DOHH2 (cell line): Measurements from ENCODE around the gene NME3.

Source experiments
- H3F3A ChIP-seq: fragments of 200-600 bp; sonication (generic), shearing (Covaris generic); 2 replicates; pipeline ENCODE4 v1.6.0; 2016; ENCODE audit warnings: antibody characterized with exemption, mild to moderate bottlenecking; ENCODE audit not compliant: control insufficient read depth, insufficient read depth
- H3K27ac ChIP-seq: fragments of 200-600 bp; sonication (generic); 2 replicates; pipeline ENCODE4 v1.5.1; 2014; ENCODE audit warnings: low read depth, mild to moderate bottlenecking, low read length, moderate library complexity
- H3K27me3 ChIP-seq: fragments of 200-600 bp; sonication (generic); 2 replicates; pipeline ENCODE4 v1.6.1; 2014; ENCODE audit warnings: mild to moderate bottlenecking, low read length, mixed read lengths; ENCODE audit not compliant: control insufficient read depth
- H3K36me3 ChIP-seq: fragments of 200-600 bp; sonication (generic); 2 replicates; pipeline ENCODE4 v1.6.1; 2014; ENCODE audit warnings: mild to moderate bottlenecking, low read length, moderate library complexity, mixed read lengths; ENCODE audit not compliant: control insufficient read depth
- H3K4me1 ChIP-seq: fragments of 200-600 bp; sonication (generic); 2 replicates; pipeline ENCODE4 v1.6.1; 2014; ENCODE audit warnings: mild to moderate bottlenecking, low read length, mixed read lengths; ENCODE audit not compliant: control insufficient read depth
- H3K4me2 ChIP-seq: fragments of 200-600 bp; sonication (generic); 2 replicates; pipeline ENCODE4 v1.6.0; 2014; ENCODE audit warnings: mild to moderate bottlenecking, low read length, moderate library complexity
- H3K4me3 ChIP-seq: fragments of 200-600 bp; sonication (generic); 2 replicates; pipeline ENCODE4 v1.5.1; 2014; ENCODE audit warnings: mild to moderate bottlenecking, low read length, mixed read lengths
- H3K79me2 ChIP-seq: fragments of 200-600 bp; sonication (generic); 2 replicates; pipeline ENCODE4 v1.6.1; 2014; ENCODE audit warnings: mild to moderate bottlenecking, low read length, mixed read lengths; ENCODE audit not compliant: control insufficient read depth
- H3K9me2 ChIP-seq: fragments of 200-600 bp; sonication (generic); replicated peaks from 2 replicates; pipeline ENCODE4 v1.6.1; 2014; ENCODE audit warnings: mild to moderate bottlenecking, low read length, mixed read lengths; ENCODE audit not compliant: control insufficient read depth
- H3K9me3 ChIP-seq: fragments of 200-600 bp; sonication (generic); 2 replicates; pipeline ENCODE4 v1.6.1; 2014; ENCODE audit warnings: antibody characterized with exemption, low read length, mixed read lengths; ENCODE audit not compliant: control insufficient read depth, insufficient read depth
- H4K20me1 ChIP-seq: fragments of 200-600 bp; sonication (generic); 2 replicates; pipeline ENCODE4 v1.6.0; 2014; ENCODE audit warnings: low read depth, mild to moderate bottlenecking, antibody characterized with exemption, low read length, moderate library complexity; ENCODE audit not compliant: control insufficient read depth, insufficient read depth
- CTCF ChIP-seq: fragments of 200-600 bp; sonication (generic); IDR thresholded peaks from one replicate; pipeline ENCODE4 v1.5.1; 2014; ENCODE audit warnings: antibody characterized with exemption, mild to moderate bottlenecking, low read depth, low read length; ENCODE audit not compliant: poor library complexity, severe bottlenecking
- EZH2phosphoT487 ChIP-seq: fragments of 200-600 bp; sonication (generic); IDR thresholded peaks from 2 replicates; pipeline ENCODE4 v1.6.1; 2017; ENCODE audit warnings: borderline replicate concordance, mild to moderate bottlenecking, antibody characterized with exemption, low read length, moderate library complexity, mixed read lengths

NME3 gene

DNA sequence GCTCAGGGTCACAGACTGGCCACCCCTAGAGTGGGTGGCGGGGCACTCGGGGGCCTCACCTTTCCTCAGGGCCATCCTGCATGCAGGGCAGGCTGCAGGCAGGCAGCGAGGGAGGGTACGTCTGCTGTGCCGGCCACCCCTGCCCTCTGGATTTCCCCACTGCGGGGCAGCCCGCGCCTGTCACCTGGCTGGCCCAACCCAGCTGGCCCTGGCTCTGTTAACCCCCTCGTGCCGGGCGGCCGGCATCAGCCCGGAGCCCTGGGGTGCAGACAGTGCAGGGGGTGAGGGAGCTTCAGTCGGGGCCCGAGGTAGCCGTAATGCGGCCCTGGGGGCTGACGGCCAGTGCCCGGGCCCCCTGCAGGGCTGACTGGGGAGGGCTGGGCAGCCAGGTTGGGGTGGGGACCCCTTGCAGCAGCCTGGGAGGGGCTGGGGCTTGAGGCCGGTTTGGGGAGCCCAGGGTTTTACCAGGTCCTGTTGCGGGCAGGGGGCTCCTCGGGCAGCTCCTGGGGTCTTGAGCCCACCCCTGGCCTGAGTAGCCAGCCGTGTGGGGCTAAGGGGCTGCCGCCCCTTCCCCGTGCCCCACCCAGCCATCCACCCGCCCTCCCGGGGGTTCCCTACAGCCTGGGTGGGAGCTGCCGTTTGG lies 22.4 kb upstream of the NME3 start, which contains the start of gene IGFALS:
Gene IGFALS, minus strand, starts transcription at position 128 of the 643 bp plus-strand sequence. Its CDS starts 53 bp downstream, at position 75.
- Histone ChIP-seq H3F3A (no peaks in the 10 kb centered on the region), H3K27ac (no peak within 1 kb of the TSS), H3K79me2 (no peaks in the 10 kb centered on the region), H3K36me3 (peaks cover 4% of the 10 kb centered on the region; the same call in 1 of the 2 replicates), H4K20me1 (no peaks in the 10 kb centered on the region), H3K4me1 (no peaks in the 10 kb centered on the region), H3K27me3 (no peaks in the 10 kb centered on the region), H3K4me2 (no peak within 1 kb of the TSS), H3K4me3 (no peak within 1 kb of the TSS), H3K9me3 (peaks cover 5% of the 10 kb centered on the region; the same call in 1 of the 2 replicates), H3K9me2 (no peaks in the 10 kb centered on the region)
- TF ChIP-seq CTCF: no peak
- TF ChIP-seq EZH2phosphoT487: no peak

DNA sequence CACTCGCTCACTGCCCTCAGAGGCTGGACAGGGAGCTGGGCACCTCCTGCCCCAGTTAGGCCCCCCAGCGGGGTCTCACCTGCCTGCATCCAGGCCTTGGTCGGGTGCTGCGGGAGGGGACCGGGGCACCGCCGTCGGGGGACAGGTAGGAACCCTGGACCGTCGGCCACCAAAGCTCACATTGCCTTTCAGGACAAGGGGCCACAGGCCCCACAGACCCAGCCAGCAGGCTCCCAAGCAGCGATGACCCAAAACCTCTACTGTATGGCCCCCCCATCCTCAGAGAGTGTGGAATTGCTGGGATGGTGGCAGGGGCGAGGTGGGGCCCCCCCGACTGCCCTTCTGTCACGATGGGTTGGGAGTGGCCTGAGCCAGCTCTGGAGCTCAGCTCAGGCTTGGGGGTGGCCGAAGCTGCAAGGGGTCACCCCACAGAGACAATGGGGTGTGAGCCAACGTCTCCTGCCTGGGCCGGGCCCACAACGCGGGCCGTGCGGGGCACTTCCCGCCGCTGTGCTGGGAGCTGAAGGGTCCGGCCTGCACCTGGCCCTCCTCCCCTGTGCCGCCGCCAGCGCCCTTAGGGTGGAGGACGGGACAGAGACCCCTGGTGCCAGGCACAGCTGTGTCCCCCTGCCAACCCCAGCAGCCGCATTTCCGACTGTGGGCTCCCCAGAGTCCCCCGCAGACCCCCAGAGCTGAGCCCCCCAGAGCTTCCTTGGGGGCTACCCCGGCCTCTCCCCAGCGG lies 21.7 kb upstream of the NME3 start:
- Histone ChIP-seq H3K4me3 (no peak overlapping the region), H3K4me2 (no peak overlapping the region), H3K36me3 (peaks cover 7% of the 10 kb centered on the region; the same call in 1 of the 2 replicates), H3K79me2 (no peaks in the 10 kb centered on the region), H4K20me1 (no peaks in the 10 kb centered on the region), H3K9me2 (no peaks in the 10 kb centered on the region), H3K4me1 (no peaks in the 10 kb centered on the region), H3K27ac (no peak overlapping the region), H3K9me3 (peaks cover 2% of the 10 kb centered on the region; the same call in 1 of the 2 replicates), H3K27me3 (no peaks in the 10 kb centered on the region), H3F3A (no peaks in the 10 kb centered on the region)
- no peak for TF ChIP-seq EZH2phosphoT487
- no peak for TF ChIP-seq CTCF

DNA sequence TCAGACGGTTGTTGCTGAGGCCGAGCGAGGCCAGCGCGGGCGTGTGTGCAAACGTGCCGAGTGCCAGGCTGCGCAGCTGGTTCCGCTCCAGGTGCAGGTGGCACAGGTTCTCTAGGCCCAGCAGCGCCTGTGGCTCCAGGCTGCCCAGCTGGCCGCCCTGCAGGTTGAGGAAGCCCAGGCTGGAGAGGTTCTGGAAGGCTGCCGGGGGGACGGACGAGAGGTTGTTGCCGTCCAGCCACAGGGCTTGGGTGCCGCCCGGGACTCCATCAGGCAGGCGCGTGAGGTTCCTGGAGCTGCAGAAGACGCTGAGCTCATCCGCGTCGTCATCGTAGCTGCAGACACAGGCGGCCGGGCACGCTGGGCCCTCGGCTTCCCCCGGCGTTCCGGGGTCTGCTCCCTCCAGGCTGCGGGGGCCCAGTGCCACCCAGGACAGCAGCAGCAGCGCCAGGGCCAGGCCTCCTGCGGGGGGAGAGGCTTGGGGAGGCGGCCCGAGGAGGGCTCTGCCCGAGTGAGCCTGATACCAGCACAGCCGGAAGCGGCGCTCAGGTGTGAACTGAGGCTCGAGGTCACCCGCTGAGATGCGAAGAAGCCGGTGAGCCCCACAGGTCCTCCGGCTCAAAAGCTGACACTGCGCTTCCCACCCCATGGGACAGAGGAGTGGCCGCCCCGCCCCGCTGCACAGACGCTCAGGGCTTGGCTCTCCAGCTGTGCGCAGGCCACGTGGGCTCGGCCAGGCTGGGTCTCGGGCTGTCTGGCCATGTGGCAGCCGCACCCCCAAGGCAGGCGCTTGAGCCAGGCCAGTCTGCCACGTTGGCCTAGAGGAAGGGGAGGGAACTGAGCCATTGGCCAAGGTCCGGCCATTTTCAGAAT lies 20.8 kb upstream of the NME3 start:
- H3K4me1 ChIP-seq: no peaks in the 10 kb centered on the region
- H3K4me2 ChIP-seq: no peak overlapping the region
- no peaks in the 10 kb centered on the region for H3K9me3 ChIP-seq
- peaks cover 7% of the 10 kb centered on the region; the same call in 1 of the 2 replicates for H3K36me3 ChIP-seq
- H3K9me2 ChIP-seq: no peaks in the 10 kb centered on the region
- H3K27me3 ChIP-seq: no peaks in the 10 kb centered on the region
- H3K79me2 ChIP-seq: peaks cover 8% of the 10 kb centered on the region
- no peaks in the 10 kb centered on the region for H3F3A ChIP-seq
- TF ChIP-seq EZH2phosphoT487 (no peak), CTCF (no peak)
- no peak overlapping the region for H3K4me3 ChIP-seq
- H4K20me1 ChIP-seq: no peaks in the 10 kb centered on the region
- no peak overlapping the region for H3K27ac ChIP-seq
